Measurements from ENCODE around the gene TTC21B.

DNA sequence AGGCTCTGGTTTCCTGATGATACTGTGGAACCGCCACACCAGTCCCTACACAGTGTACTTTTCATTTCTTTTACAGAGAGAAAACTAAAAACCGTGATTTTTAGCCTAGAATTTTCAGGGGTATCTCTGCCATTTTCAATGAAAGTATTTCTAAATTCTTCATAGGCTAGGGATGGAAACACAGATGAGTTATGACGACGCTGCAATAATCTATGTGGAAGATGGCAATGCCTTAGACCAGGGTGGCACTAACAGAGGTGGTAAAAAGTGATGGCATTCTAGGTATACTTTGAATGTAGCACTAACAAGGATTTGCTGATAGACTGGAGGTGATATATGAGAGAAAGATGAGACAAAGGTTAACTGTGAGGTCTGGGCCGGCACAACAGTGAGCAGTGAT is 56.5 kb downstream of the TTC21B start:
- TF ChIP-seq, protein P1, sequence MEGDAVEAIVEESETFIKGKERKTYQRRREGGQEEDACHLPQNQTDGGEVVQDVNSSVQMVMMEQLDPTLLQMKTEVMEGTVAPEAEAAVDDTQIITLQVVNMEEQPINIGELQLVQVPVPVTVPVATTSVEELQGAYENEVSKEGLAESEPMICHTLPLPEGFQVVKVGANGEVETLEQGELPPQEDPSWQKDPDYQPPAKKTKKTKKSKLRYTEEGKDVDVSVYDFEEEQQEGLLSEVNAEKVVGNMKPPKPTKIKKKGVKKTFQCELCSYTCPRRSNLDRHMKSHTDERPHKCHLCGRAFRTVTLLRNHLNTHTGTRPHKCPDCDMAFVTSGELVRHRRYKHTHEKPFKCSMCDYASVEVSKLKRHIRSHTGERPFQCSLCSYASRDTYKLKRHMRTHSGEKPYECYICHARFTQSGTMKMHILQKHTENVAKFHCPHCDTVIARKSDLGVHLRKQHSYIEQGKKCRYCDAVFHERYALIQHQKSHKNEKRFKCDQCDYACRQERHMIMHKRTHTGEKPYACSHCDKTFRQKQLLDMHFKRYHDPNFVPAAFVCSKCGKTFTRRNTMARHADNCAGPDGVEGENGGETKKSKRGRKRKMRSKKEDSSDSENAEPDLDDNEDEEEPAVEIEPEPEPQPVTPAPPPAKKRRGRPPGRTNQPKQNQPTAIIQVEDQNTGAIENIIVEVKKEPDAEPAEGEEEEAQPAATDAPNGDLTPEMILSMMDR (IDR thresholded peaks at IDR 0.05): no peak
- TF ChIP-seq TCF7 (CRISPR knock-in tag; IDR thresholded peaks at IDR 0.05; ENCODE audit: low read depth): no peak
- TF ChIP-seq, protein P2, sequence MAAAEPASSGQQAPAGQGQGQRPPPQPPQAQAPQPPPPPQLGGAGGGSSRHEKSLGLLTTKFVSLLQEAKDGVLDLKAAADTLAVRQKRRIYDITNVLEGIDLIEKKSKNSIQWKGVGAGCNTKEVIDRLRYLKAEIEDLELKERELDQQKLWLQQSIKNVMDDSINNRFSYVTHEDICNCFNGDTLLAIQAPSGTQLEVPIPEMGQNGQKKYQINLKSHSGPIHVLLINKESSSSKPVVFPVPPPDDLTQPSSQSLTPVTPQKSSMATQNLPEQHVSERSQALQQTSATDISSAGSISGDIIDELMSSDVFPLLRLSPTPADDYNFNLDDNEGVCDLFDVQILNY (CRISPR knock-in tag; IDR thresholded peaks at IDR 0.05): no peak
- no peak for TF ChIP-seq NFE2L1 (CRISPR knock-in tag; IDR thresholded peaks at IDR 0.05)
- TF ChIP-seq, protein P3, sequence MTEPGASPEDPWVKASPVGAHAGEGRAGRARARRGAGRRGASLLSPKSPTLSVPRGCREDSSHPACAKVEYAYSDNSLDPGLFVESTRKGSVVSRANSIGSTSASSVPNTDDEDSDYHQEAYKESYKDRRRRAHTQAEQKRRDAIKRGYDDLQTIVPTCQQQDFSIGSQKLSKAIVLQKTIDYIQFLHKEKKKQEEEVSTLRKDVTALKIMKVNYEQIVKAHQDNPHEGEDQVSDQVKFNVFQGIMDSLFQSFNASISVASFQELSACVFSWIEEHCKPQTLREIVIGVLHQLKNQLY (CRISPR knock-in tag; IDR thresholded peaks at IDR 0.05): no peak
- TF ChIP-seq, protein P4, sequence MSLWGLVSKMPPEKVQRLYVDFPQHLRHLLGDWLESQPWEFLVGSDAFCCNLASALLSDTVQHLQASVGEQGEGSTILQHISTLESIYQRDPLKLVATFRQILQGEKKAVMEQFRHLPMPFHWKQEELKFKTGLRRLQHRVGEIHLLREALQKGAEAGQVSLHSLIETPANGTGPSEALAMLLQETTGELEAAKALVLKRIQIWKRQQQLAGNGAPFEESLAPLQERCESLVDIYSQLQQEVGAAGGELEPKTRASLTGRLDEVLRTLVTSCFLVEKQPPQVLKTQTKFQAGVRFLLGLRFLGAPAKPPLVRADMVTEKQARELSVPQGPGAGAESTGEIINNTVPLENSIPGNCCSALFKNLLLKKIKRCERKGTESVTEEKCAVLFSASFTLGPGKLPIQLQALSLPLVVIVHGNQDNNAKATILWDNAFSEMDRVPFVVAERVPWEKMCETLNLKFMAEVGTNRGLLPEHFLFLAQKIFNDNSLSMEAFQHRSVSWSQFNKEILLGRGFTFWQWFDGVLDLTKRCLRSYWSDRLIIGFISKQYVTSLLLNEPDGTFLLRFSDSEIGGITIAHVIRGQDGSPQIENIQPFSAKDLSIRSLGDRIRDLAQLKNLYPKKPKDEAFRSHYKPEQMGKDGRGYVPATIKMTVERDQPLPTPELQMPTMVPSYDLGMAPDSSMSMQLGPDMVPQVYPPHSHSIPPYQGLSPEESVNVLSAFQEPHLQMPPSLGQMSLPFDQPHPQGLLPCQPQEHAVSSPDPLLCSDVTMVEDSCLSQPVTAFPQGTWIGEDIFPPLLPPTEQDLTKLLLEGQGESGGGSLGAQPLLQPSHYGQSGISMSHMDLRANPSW (CRISPR knock-in tag; conservative IDR thresholded peaks at IDR 0.05; ENCODE audit: low read depth): no peak
- no peak for TF ChIP-seq ZNF121 (CRISPR knock-in tag; IDR thresholded peaks at IDR 0.05)
- TF ChIP-seq, protein P5, sequence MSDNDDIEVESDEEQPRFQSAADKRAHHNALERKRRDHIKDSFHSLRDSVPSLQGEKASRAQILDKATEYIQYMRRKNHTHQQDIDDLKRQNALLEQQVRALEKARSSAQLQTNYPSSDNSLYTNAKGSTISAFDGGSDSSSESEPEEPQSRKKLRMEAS (CRISPR knock-in tag; IDR thresholded peaks at IDR 0.05): no peak
- TF ChIP-seq, protein P6, sequence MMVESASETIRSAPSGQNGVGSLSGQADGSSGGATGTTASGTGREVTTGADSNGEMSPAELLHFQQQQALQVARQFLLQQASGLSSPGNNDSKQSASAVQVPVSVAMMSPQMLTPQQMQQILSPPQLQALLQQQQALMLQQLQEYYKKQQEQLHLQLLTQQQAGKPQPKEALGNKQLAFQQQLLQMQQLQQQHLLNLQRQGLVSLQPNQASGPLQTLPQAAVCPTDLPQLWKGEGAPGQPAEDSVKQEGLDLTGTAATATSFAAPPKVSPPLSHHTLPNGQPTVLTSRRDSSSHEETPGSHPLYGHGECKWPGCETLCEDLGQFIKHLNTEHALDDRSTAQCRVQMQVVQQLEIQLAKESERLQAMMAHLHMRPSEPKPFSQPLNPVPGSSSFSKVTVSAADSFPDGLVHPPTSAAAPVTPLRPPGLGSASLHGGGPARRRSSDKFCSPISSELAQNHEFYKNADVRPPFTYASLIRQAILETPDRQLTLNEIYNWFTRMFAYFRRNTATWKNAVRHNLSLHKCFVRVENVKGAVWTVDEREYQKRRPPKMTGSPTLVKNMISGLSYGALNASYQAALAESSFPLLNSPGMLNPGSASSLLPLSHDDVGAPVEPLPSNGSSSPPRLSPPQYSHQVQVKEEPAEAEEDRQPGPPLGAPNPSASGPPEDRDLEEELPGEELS (CRISPR knock-in tag; IDR thresholded peaks at IDR 0.05): no peak
- TF ChIP-seq, protein P7, sequence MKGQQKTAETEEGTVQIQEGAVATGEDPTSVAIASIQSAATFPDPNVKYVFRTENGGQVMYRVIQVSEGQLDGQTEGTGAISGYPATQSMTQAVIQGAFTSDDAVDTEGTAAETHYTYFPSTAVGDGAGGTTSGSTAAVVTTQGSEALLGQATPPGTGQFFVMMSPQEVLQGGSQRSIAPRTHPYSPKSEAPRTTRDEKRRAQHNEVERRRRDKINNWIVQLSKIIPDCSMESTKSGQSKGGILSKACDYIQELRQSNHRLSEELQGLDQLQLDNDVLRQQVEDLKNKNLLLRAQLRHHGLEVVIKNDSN (CRISPR knock-in tag; IDR thresholded peaks at IDR 0.05): no peak
- no peak for TF ChIP-seq ZNF232 (CRISPR knock-in tag; IDR thresholded peaks at IDR 0.05)
